HCT116 (cell line): ENCODE data around the gene BOLL. TPM values are rescaled to one million over a fixed set of nuclear protein-coding genes. Genes with fewer than 3 reads are reported as not detected.
"Not testable (repeated sequence)": the region's sequence is repeated elsewhere in the genome, so short reads cannot be mapped to it uniquely, and the experiment has no call there.

Experiments
- ATAC-seq: fragments of 200-7000 bp; cut with Tn5 transposase; 2 replicates; pipeline ENCODE4 v1.9.1; 2020; ENCODE audit warnings: mild to moderate bottlenecking, moderate library complexity
- BruUV-seq: library from RNA; stranded (reverse); fragments of 400-500 nt; replicated peaks from 2 replicates; lab custom pipeline; 2021; lab: Mats Ljungman, UMichigan
- CTCF ChIA-PET: fragments of 300-600 bp; sonication (Branson Sonifier 250); formaldehyde crosslinking; loops from one replicate; lab custom pipeline; 2021; ENCODE audit warnings: antibody characterized with exemption; lab: Charles Lee
- POLR2A ChIA-PET: fragments of 300-600, 350-600 bp; sonication (Branson Sonifier 250); formaldehyde crosslinking; loops from one replicate; lab custom pipeline; 2021; ENCODE audit warnings: antibody characterized with exemption; lab: Charles Lee
- RAD21 ChIA-PET, 2 experiments: fragments of 300-600 bp; sonication (Branson Sonifier 250); formaldehyde crosslinking; loops; one replicate each; lab custom pipeline; 2023; ENCODE audit warnings: low total read pairs in 2 of 2; ENCODE audit not compliant: uncharacterized antibody in 2 of 2, unreplicated experiment in 2 of 2, low non-redundant PET in 1 of 2; lab: Charles Lee
- DNase-seq: peaks from one replicate; pipeline ENCODE4 v3.0.0-alpha.2; 2010; ENCODE audit warnings: low read depth, low spot score
- H2AFZ ChIP-seq: fragments of 200-600 bp; shearing (Covaris generic), sonication (generic); 2 replicates; pipeline ENCODE4 v1.6.1; 2017; ENCODE audit warnings: low read depth, mixed run types, mixed read lengths, antibody characterized with exemption, low read length; ENCODE audit not compliant: poor library complexity, severe bottlenecking
- H3K27ac ChIP-seq: 2 replicates; pipeline ENCODE4 v1.5.1; 2012; ENCODE audit warnings: low read depth, low read length
- H3K27me3 ChIP-seq: fragments of 200-600 bp; sonication (generic); 2 replicates; pipeline ENCODE4 v1.6.1; 2016; ENCODE audit warnings: mixed run types, low read length, mixed read lengths; ENCODE audit not compliant: insufficient read depth
- H3K36me3 ChIP-seq, 2 experiments: fragments of 200-500 bp in 1 of 2; fragments of 200-600 bp in 1 of 2; sonication (Bioruptor generic) in 1 of 2; sonication (generic) in 1 of 2; 2 replicates each; pipeline versions ENCODE4 v1.5.1 to v1.6.1; 2014 to 2016; ENCODE audit warnings: low read length in 2 of 2, inconsistent platforms in 1 of 2, mixed read lengths in 1 of 2, mixed run types in 1 of 2; ENCODE audit not compliant: insufficient read depth in 2 of 2, control insufficient read depth in 1 of 2
- H3K4me1 ChIP-seq, 2 experiments: fragments of 200-600 bp in 1 of 2; sonication (generic) in 1 of 2; 2 replicates each; pipeline versions ENCODE4 v1.5.1 to v1.6.1; 2012 to 2017; ENCODE audit warnings: low read length in 2 of 2, inconsistent platforms in 1 of 2, mild to moderate bottlenecking in 1 of 2, mixed read lengths in 1 of 2, mixed run types in 1 of 2, moderate library complexity in 1 of 2; ENCODE audit not compliant: insufficient read depth in 2 of 2, control insufficient read depth in 1 of 2
- H3K4me2 ChIP-seq: fragments of 200-600 bp; sonication (generic); 2 replicates; pipeline ENCODE4 v1.6.1; 2017; ENCODE audit warnings: mixed run types, low read length, mixed read lengths
- H3K4me3 ChIP-seq, 2 experiments: fragments of 200-600 bp in 1 of 2; sonication (generic) in 1 of 2; replicated peaks in 1 of 2; 2 replicates each; pipeline ENCODE4 v1.5.1; 2011 to 2016; ENCODE audit warnings: low read length in 2 of 2, control low read depth in 1 of 2, low read depth in 1 of 2, mild to moderate bottlenecking in 1 of 2, mixed read lengths in 1 of 2, mixed run types in 1 of 2
- H3K79me2 ChIP-seq: fragments of 200-600 bp; sonication (generic); 2 replicates; pipeline ENCODE4 v1.6.1; 2017; ENCODE audit warnings: mild to moderate bottlenecking, mixed run types, low read length, moderate library complexity, mixed read lengths; ENCODE audit not compliant: insufficient read depth
- H3K9ac ChIP-seq: fragments of 200-600 bp; sonication (generic); 2 replicates; pipeline ENCODE4 v1.6.1; 2016; ENCODE audit warnings: low read length, mixed read lengths
- H3K9me2 ChIP-seq: fragments of 200-600 bp; sonication (generic), shearing (Covaris generic); 2 replicates; pipeline ENCODE4 v1.6.1; 2017; ENCODE audit warnings: mixed run types, mild to moderate bottlenecking, moderate library complexity; ENCODE audit not compliant: insufficient read depth
- H3K9me3 ChIP-seq, 2 experiments: fragments of 200-500 bp in 1 of 2; fragments of 200-600 bp in 1 of 2; sonication (Bioruptor generic) in 1 of 2; sonication (generic) in 1 of 2; 2 replicates each; pipeline ENCODE4 v1.6.1; 2014 to 2017; ENCODE audit warnings: low read length in 2 of 2, mixed read lengths in 2 of 2, inconsistent platforms in 1 of 2, low read depth in 1 of 2, mild to moderate bottlenecking in 1 of 2, mixed run types in 1 of 2, moderate library complexity in 1 of 2; ENCODE audit not compliant: control insufficient read depth in 1 of 2, insufficient read depth in 1 of 2
- H4K20me1 ChIP-seq: fragments of 200-600 bp; sonication (generic), shearing (Covaris generic); 2 replicates; pipeline ENCODE4 v1.6.1; 2017; ENCODE audit warnings: mixed run types, mild to moderate bottlenecking, moderate library complexity; ENCODE audit not compliant: insufficient read depth
- CEBPB ChIP-seq: IDR thresholded peaks from 2 replicates; pipeline ENCODE4 v1.6.1; 2012; ENCODE audit warnings: low read depth
- EGR1 ChIP-seq: IDR thresholded peaks from 2 replicates; pipeline ENCODE4 v1.6.1; 2012; ENCODE audit warnings: low read depth
- EZH2 ChIP-seq: fragments of 200-600 bp; sonication (generic); IDR thresholded peaks from 2 replicates; pipeline ENCODE4 v1.6.1; 2017; ENCODE audit warnings: antibody characterized with exemption, mixed run types
- FOSL1 ChIP-seq: IDR thresholded peaks from 2 replicates; pipeline ENCODE4 v1.6.1; 2012; ENCODE audit warnings: low read depth
- RAD21 ChIP-seq: IDR thresholded peaks from 2 replicates; pipeline ENCODE4 v1.6.1; 2012; ENCODE audit warnings: low read depth, mild to moderate bottlenecking
- SP1 ChIP-seq: IDR thresholded peaks from 2 replicates; pipeline ENCODE4 v1.6.1; 2012; ENCODE audit warnings: low read depth
- SRF ChIP-seq: IDR thresholded peaks from 2 replicates; pipeline ENCODE4 v1.6.1; 2012; ENCODE audit warnings: low read depth
- TCF7L2 ChIP-seq: IDR thresholded peaks from 2 replicates; pipeline ENCODE4 v1.7.0; 2011; ENCODE audit warnings: borderline replicate concordance, inconsistent platforms; ENCODE audit not compliant: insufficient read depth, insufficient read length; ENCODE audit errors: extremely low read depth
- YY1 ChIP-seq: IDR thresholded peaks from 2 replicates; pipeline ENCODE4 v1.6.1; 2011; ENCODE audit warnings: low read length, low read depth, moderate library complexity, mild to moderate bottlenecking; ENCODE audit not compliant: insufficient replicate concordance; ENCODE audit errors: extremely low read depth
- ZNF274 ChIP-seq: fragments of 200-500 bp; sonication (Bioruptor generic); IDR thresholded peaks from 2 replicates; pipeline ENCODE4 v1.6.1; 2014; ENCODE audit warnings: mild to moderate bottlenecking, low read depth, low read length, inconsistent platforms
- intact Hi-C: fragments of 100-400 bp; cut with micrococcal nuclease; formaldehyde crosslinking; loops from 2 replicates; pipeline ENCODE4 v1.10.0; 2022
- total RNA-seq: library from RNA; stranded (reverse); gene quantifications from one replicate; pipeline ENCODE4 v1.2.1, GENCODE V29; 2021; ENCODE audit not compliant: unreplicated experiment

Gene BOLL
- total RNA-seq, 1 experiment from 2014 or later: not detected

- intact Hi-C loops: loop anchor here (10.0 kb wide), 2 partner anchors 200 to 590 kb away; partner anchors contain the start of gene HSPE1
- Histone ChIP-seq H3K9ac (peak overlapping the region; percentile 64), H4K20me1 (peaks cover 14% of the 10 kb centered on the region; the same call in 1 of the 2 replicates), H3K4me3 (peak overlapping the region; percentile 55 to 89), H3K9me3 (no peaks in the 10 kb centered on the region), H3K4me2 (peak overlapping the region; percentile 81), H2AFZ (peak overlapping the region; percentile 90), H3K27me3 (no peaks in the 10 kb centered on the region), H3K79me2 (peaks cover 41% of the 10 kb centered on the region), H3K4me1 (peaks cover 11 to 19% of the 10 kb centered on the region in 2 experiments; a peak in 3 of 4 replicates), H3K27ac (peak overlapping the region; percentile 52; the same call in 1 of the 2 replicates), H3K9me2 (no peaks in the 10 kb centered on the region), H3K36me3 (peaks cover 0 to 7% of the 10 kb centered on the region in 2 experiments; a peak in 1 of 4 replicates)
- DNase-seq: no peak
- ChIA-PET RAD21 (no interaction called here), POLR2A (interaction anchor here (0.6 to 1.2 kb wide), 4 partner anchors 11 to 293 kb away, joined by 3 to 4 read pairs (median 4); partner anchors contain the start of genes HSPD1 and HSPE1), CTCF (interaction anchor here (1.5 kb wide), 1 partner anchor 75 kb away, joined by 3 read pairs; no protein-coding TSS in a partner anchor)
- ATAC-seq: peak; percentile 60
- BruUV-seq: TSS peak; percentile 97
- TF ChIP-seq ZNF274: no peak
- TF ChIP-seq SP1: peak; percentile 23; the same call in 1 of the 2 replicates
- 0 out of 2 replicates have a peak, but pooled peaks have one; percentile 11 for TF ChIP-seq FOSL1
Observed at GRCh38 chr2:197704434-197705120, 80.5 kb downstream of the BOLL start.

DNA sequence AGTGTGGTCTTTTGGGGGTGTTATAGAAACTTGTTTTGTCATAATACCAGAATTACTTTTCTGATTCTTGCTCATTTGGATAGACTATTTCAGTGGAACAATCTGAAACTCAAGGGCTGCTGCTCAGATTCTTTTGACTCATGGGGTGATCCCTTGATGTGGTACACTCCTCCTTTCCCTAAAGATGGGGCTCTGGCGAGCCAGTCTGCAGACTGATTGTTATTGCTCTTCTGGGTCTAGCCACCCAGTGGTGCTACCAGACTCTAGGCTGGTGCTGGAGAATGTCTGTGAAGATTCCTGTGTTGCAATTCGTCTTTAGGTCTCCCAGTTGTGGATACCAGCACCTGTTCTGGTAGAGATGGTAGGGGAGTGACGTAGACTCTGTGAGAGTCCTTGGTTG, 84.2 kb downstream of the BOLL start:
- TF ChIP-seq SRF: no peak
- TF ChIP-seq RAD21: no peak
- no peak for TF ChIP-seq YY1
- no peak for TF ChIP-seq TCF7L2
- TF ChIP-seq EGR1: no peak
- no peak for TF ChIP-seq CEBPB
- TF ChIP-seq EZH2: no peak
- TF ChIP-seq, all 23 proteins: peak for 0
- ChIA-PET POLR2A (no interaction called here), RAD21 (no interaction called here), CTCF (no interaction called here)
- Histone ChIP-seq H3K36me3 (no peaks in the 10 kb centered on the region), H3K27ac (no peak overlapping the region), H3K4me1 (peaks cover 4% of the 10 kb centered on the region in 2 experiments; a peak in 3 of 4 replicates), H3K79me2 (peaks cover 7% of the 10 kb centered on the region), H3K9ac (no peak overlapping the region), H3K4me2 (no peak overlapping the region), H3K9me3 (no peaks in the 10 kb centered on the region), H2AFZ (no peak overlapping the region), H3K27me3 (no peaks in the 10 kb centered on the region), H3K4me3 (no peak overlapping the region), H4K20me1 (no peaks in the 10 kb centered on the region), H3K9me2 (no peaks in the 10 kb centered on the region)
- DNase-seq (no peak), ATAC-seq (no peak)
- intact Hi-C loops: loop anchor here (10.0 kb wide), 2 partner anchors 196 to 594 kb away; partner anchors contain the start of gene HSPE1
- BruUV-seq: no TSS peak

- BruUV-seq, ATAC-seq, H2AFZ ChIP-seq, H3K27me3 ChIP-seq, H3K27ac ChIP-seq, H3K36me3 ChIP-seq, H3K4me3 ChIP-seq, H3K9ac ChIP-seq, H4K20me1 ChIP-seq, H3K4me1 ChIP-seq, H3K9me3 ChIP-seq, RAD21 ChIA-PET, H3K79me2 ChIP-seq, DNase-seq, H3K9me2 ChIP-seq, H3K4me2 ChIP-seq, POLR2A ChIA-PET, CTCF ChIA-PET: not testable (repeated sequence)
- intact Hi-C loops: loop anchor here (10.0 kb wide), 2 partner anchors 195 to 595 kb away; partner anchors contain the start of gene HSPE1
Observed at GRCh38 chr2:197699724-197700123, 85.4 kb downstream of the BOLL start.
